NT2/D1 (cell line): ENCODE results near the gene COL18A1.

Experiments
- DNase-seq: peaks from one replicate; pipeline ENCODE4 v3.0.0-alpha.2; 2011; ENCODE audit warnings: low read depth, low spot score
- H3K27me3 ChIP-seq: 2 replicates; pipeline ENCODE4 v1.6.0; 2011; ENCODE audit warnings: mild to moderate bottlenecking; ENCODE audit not compliant: insufficient read length, insufficient read depth
- H3K36me3 ChIP-seq: 2 replicates; pipeline ENCODE4 v1.6.1; 2011; ENCODE audit warnings: mild to moderate bottlenecking, low read length, mixed read lengths; ENCODE audit not compliant: insufficient read depth, insufficient read length
- H3K4me1 ChIP-seq: 2 replicates; pipeline ENCODE4 v1.5.1; 2011; ENCODE audit not compliant: insufficient read depth, insufficient read length
- H3K4me3 ChIP-seq: 2 replicates; pipeline ENCODE4 v1.5.1; 2011; ENCODE audit warnings: low read depth; ENCODE audit not compliant: insufficient read length
- H3K9ac ChIP-seq: 2 replicates; pipeline ENCODE4 v1.6.0; 2011; ENCODE audit warnings: low read depth; ENCODE audit not compliant: insufficient read length
- H3K9me3 ChIP-seq: 2 replicates; pipeline ENCODE4 v1.5.1; 2011; ENCODE audit warnings: mild to moderate bottlenecking, low read length; ENCODE audit not compliant: insufficient read depth
- SUZ12 ChIP-seq: IDR thresholded peaks from 2 replicates; pipeline ENCODE4 v1.6.1; 2011; ENCODE audit not compliant: insufficient read length, insufficient read depth; ENCODE audit errors: extremely low read depth
- YY1 ChIP-seq: IDR thresholded peaks from 2 replicates; pipeline ENCODE4 v1.6.1; 2011; ENCODE audit not compliant: insufficient read length, insufficient read depth
- ZNF274 ChIP-seq: IDR thresholded peaks from 2 replicates; pipeline ENCODE4 v1.6.1; 2011; ENCODE audit warnings: mild to moderate bottlenecking, low read depth, low read length

Gene COL18A1

DNA sequence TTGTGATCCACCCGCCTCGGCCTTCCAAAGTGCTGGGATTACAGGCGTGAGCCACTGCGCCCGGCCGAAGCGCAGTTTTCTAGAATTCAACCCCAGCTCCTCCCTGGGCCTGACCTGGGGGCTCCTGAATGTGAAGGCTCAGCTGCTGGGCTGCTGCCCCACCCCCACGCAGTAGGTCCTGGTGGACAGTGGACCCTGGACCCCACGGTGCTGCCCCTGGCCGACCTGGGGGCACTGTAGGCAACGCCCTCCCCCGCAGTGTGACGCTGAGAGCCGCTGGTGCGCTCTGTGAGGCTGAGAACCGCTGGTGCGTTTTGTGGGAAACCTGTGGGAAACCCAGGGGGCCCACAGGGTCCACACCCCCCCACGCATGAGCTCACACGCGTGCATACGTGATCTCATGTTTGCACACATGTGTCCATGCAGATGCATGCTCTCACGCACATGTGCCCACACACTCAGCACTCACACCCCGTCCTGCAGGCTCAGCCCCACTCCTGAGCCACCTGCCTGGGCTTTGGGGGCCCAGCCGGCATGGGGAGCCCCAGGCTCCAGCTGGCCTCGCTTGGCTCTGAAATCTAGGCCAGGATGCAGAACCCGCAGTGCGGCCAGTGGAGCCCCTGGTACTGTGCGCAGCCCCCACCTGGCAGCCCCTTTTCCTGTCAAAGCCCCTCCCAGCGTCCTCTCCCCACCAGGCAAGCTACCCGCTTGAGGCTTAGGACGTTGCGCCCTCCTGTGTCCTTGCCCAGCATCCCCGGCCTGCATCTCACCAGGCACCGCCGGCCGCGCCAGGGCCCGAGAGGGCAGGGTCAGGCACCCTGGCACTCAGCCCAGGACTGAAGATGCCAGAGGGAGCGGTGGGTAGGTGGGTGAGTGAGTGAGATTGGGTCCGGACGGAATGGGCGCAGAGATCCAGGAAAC is 67.7 kb downstream of the COL18A1 start:
- peaks cover 31% of the 10 kb centered on the region for H3K4me1 ChIP-seq
- H3K36me3 ChIP-seq = peaks cover 98% of the 10 kb centered on the region
- TF ChIP-seq ZNF274 (no peak), YY1 (no peak), SUZ12 (no peak)
- no peak overlapping the region for H3K4me3 ChIP-seq
- peak overlapping the region; percentile 23 for H3K9ac ChIP-seq
- H3K9me3 ChIP-seq = peaks cover 5% of the 10 kb centered on the region; the same call in 1 of the 2 replicates
- H3K27me3 ChIP-seq = no peaks in the 10 kb centered on the region
- no peak for DNase-seq

DNA sequence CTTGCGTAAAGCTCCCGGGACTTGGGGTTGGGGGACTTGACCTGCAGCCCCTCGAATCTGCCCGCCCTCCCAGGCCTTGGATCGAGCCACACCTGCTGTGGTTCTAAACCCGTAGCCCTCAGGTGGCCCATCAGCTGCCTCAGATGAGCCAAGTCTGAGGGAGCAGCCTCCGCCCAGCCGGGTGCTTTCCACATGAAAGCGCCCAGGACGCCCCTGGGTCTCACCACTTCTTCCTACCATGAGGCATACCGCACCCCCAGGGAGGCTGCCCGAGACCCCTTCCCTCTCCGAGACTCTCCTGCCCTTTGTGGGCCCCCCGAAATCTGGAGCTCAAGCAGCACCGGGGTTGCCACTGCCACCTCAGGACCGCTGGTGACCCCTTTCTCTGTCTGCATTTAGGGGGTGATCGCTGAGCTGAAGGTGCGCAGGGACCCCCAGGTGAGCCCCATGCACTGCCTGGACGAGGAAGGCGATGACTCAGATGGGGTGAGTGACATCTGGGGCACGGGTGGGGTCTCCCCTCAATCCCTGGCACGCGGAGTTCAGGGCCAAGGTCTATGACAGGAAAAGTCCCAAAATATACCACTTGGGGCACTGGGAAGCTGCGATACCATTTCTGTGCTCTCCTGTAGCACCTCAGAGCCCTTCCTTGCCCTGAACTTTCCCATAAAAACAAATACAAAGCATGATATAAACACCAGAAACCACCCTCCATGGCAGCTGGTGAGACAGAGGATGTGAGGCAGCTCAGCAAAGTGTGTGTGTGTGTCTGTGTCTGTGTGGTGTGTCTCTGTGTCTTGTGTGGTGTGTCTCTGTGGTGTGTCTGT is 68.7 kb downstream of the COL18A1 start:
- H3K9ac ChIP-seq = no peak overlapping the region
- peaks cover 97% of the 10 kb centered on the region for H3K36me3 ChIP-seq
- TF ChIP-seq YY1 = no peak
- no peak for TF ChIP-seq ZNF274
- no peak for TF ChIP-seq SUZ12
- H3K4me1 ChIP-seq = peaks cover 34% of the 10 kb centered on the region
- no peak for DNase-seq
- H3K27me3 ChIP-seq = no peaks in the 10 kb centered on the region
- no peak overlapping the region for H3K4me3 ChIP-seq
- peaks cover 5% of the 10 kb centered on the region; the same call in 1 of the 2 replicates for H3K9me3 ChIP-seq

DNA sequence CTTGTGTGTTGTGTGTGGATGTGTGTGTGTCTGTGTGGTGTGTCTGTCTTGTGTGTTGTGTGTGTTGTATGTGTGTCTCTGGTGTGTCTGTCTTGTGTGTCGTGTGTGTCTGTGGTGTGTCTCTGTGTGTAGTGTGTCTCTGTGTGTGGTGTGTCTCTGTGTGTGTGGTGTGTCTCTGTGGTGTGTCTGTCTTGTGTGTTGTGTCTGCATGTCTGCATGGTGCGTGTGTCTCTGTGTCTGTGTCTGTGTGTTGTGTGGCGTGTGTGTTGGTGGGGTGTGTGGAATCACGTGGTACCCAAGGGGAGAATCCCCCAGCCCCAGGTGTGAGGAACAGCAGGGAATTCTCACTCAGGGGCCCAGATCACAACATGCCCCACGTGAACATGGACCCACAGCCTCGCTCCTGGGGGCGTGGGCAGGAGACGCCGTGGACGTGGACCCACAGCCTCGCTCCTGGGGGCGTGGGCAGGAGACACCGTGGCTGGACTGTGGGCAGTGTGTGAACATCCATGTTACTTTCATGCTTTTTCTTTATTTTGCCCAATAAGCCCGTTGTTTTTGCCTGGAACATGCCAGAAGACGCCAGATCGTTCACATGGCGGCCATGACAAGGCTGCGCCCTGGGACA is 69.5 kb downstream of the COL18A1 start:
- Histone ChIP-seq H3K4me3 (no peak overlapping the region), H3K36me3 (peaks cover 97% of the 10 kb centered on the region), H3K9me3 (peaks cover 5% of the 10 kb centered on the region; the same call in 1 of the 2 replicates), H3K27me3 (no peaks in the 10 kb centered on the region), H3K9ac (no peak overlapping the region), H3K4me1 (peaks cover 28% of the 10 kb centered on the region)
- no peak for DNase-seq
- no peak for TF ChIP-seq ZNF274
- TF ChIP-seq YY1 = no peak
- TF ChIP-seq SUZ12 = no peak

DNA sequence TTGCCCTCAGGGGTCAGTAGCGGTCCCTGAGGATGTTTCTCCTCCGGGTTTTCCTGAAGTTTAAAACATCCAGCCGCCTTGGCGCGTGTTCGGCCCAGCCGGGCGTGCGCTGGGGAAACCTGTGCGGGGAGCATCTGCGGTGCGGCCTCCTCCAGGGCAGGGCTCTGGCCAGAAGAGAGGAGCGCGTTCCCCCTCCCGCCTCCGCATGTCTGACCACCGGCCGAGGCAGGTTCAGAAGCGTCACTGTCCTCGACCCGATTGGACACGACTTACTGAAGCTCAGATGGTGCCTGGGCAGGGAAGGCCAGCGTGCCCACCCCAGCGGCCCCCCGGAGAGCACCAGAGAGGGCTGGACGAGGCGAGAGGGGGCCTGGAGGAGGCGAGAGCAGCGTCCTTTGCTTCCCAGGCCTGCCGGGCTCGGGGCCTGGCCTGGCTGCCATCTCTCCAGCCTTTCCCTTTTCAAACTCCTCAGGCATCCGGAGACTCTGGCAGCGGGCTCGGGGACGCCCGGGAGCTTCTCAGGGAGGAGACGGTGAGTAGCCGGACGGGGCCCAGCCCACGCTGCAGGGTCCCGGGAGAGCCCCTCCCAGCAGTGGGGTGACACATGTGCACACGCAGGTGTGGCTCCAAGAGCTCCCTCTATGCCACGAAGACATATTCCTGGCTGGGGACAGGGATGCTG is 70.2 kb downstream of the COL18A1 start:
- Histone ChIP-seq H3K9me3 (peaks cover 5% of the 10 kb centered on the region; the same call in 1 of the 2 replicates), H3K9ac (no peak overlapping the region), H3K4me3 (no peak overlapping the region), H3K4me1 (peaks cover 25% of the 10 kb centered on the region), H3K36me3 (peaks cover 97% of the 10 kb centered on the region), H3K27me3 (no peaks in the 10 kb centered on the region)
- DNase-seq = no peak
- TF ChIP-seq SUZ12 = no peak
- TF ChIP-seq ZNF274 = no peak
- no peak for TF ChIP-seq YY1

DNA sequence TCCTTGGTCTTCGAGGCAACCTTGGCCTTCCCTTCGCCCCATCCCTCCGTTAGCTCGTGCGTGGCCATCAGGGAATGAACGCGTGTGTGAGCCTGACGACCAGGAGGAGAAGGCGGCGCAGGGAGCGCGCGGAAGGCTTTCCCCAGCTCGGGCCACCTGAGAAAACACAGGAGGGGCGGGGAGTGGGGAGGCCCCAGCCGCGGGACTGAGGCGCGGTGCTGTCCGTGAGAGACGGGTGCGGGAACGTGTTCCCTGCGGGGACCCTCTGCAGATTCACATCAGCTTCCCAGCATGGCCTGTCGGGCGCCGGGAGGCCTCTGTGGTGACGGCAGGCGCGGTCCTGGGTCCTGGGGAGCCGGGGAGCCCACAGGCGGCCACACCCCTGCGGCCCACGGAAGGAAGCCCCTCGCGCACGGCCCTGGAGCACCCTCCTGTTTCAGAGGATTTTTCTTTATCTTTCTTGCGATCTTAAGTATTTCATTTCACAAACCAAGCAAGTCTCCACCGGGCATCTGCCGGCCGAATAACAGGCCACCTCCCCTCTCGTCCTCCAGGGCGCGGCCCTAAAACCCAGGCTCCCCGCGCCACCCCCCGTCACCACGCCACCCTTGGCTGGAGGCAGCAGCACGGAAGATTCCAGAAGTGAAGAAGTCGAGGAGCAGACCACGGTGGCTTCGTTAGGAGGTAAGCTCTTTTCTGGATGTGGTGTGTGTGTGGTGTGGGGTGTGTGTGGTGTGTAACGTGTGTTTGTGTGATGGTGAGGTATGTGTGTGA is 71.0 kb downstream of the COL18A1 start:
- TF ChIP-seq SUZ12 (no peak), YY1 (no peak), ZNF274 (no peak)
- Histone ChIP-seq H3K9ac (no peak overlapping the region), H3K4me1 (peaks cover 22% of the 10 kb centered on the region), H3K9me3 (peaks cover 5% of the 10 kb centered on the region; the same call in 1 of the 2 replicates), H3K27me3 (no peaks in the 10 kb centered on the region), H3K4me3 (no peak overlapping the region), H3K36me3 (peaks cover 100% of the 10 kb centered on the region)
- DNase-seq = no peak

DNA sequence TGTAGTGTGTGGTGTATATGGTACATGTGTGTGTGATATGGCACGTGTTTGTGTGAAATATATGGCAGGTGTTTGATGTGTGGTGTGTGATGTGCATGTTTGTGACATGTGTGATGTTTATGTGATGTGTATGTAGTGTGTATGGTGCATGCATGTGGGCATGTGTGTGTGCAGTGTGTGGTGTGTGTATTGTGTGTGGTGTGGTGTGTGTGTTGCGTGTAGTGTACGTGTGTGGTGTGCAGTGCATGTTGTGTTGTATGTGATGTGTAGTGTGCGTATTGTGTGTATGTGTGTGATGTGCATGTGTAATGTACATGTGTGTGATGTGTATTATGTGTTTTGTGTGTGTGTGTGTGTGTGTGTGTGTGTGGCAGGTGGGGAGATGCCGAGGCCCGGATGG is 71.6 kb downstream of the COL18A1 start:
- Histone ChIP-seq H3K36me3 (peaks cover 100% of the 10 kb centered on the region), H3K4me3 (no peak overlapping the region), H3K9me3 (peaks cover 5% of the 10 kb centered on the region; the same call in 1 of the 2 replicates), H3K27me3 (no peaks in the 10 kb centered on the region), H3K9ac (no peak overlapping the region), H3K4me1 (peaks cover 16% of the 10 kb centered on the region)
- TF ChIP-seq YY1 (no peak), ZNF274 (no peak), SUZ12 (no peak)
- DNase-seq = no peak
